Measurements from ENCODE around the gene SLC6A6.
"Not testable (repeated sequence)": the region's sequence is repeated elsewhere in the genome, so short reads cannot be mapped to it uniquely, and the experiment has no call there.

Gene SLC6A6

GRCh38 chr3:14423963-14424362 lies 21.6 kb downstream of the SLC6A6 start:
- no peak for DNase-seq

- no peak for DNase-seq
Observed at GRCh38 chr3:14424711-14425580, 22.5 kb downstream of the SLC6A6 start.

- DNase-seq = no peak
Observed at GRCh38 chr3:14425581-14426304, 23.3 kb downstream of the SLC6A6 start.

GRCh38 chr3:14426305-14426620 lies 23.9 kb downstream of the SLC6A6 start:
- DNase-seq = no peak

- DNase-seq = peak; percentile 55
Observed at GRCh38 chr3:14428087-14429033, 26.0 kb downstream of the SLC6A6 start.

- DNase-seq = no peak
Observed at GRCh38 chr3:14429237-14429636, 26.8 kb downstream of the SLC6A6 start.

- no peak for DNase-seq
Observed at GRCh38 chr3:14429640-14430039, 27.2 kb downstream of the SLC6A6 start.

GRCh38 chr3:14430053-14430452 lies 27.6 kb downstream of the SLC6A6 start:
- DNase-seq = no peak

- DNase-seq = no peak
Observed at GRCh38 chr3:14430706-14431451, 28.5 kb downstream of the SLC6A6 start.

GRCh38 chr3:14431452-14431916 lies 29.1 kb downstream of the SLC6A6 start:
- DNase-seq = no peak

- DNase-seq = no peak
Observed at GRCh38 chr3:14431917-14432834, 29.8 kb downstream of the SLC6A6 start.

- DNase-seq = no peak
Observed at GRCh38 chr3:14433106-14433505, 30.7 kb downstream of the SLC6A6 start.

- no peak for DNase-seq
Observed at GRCh38 chr3:14434126-14434497, 31.7 kb downstream of the SLC6A6 start.

GRCh38 chr3:14434498-14435151 lies 32.2 kb downstream of the SLC6A6 start:
- DNase-seq = no peak

GRCh38 chr3:14435175-14436014 lies 33.0 kb downstream of the SLC6A6 start:
- DNase-seq = no peak

GRCh38 chr3:14436954-14437281 lies 34.5 kb downstream of the SLC6A6 start:
- DNase-seq = no peak

GRCh38 chr3:14437705-14438104 lies 35.3 kb downstream of the SLC6A6 start:
- not testable (repeated sequence) for DNase-seq

- no peak for DNase-seq
Observed at GRCh38 chr3:14438262-14438661, 35.9 kb downstream of the SLC6A6 start.

- no peak for DNase-seq
Observed at GRCh38 chr3:14438929-14439328, 36.5 kb downstream of the SLC6A6 start.
